ACC112 (cell line): ENCODE data around the gene PLEKHG1.

ENCODE experiments used
- H2AFZ ChIP-seq: fragments of 200-600 bp; sonication (generic); one replicate; pipeline ENCODE4 v1.6.0; 2017; ENCODE audit warnings: antibody characterized with exemption, low read length; ENCODE audit not compliant: unreplicated experiment
- H3K27ac ChIP-seq: fragments of 200-600 bp; sonication (generic); 2 replicates; pipeline ENCODE4 v1.5.1; 2014; ENCODE audit warnings: low read depth, mild to moderate bottlenecking, antibody characterized with exemption, low read length, moderate library complexity
- H3K27me3 ChIP-seq: fragments of 200-600 bp; sonication (generic); 2 replicates; pipeline ENCODE4 v1.6.1; 2014; ENCODE audit warnings: mild to moderate bottlenecking, antibody characterized with exemption, low read length, moderate library complexity, mixed read lengths; ENCODE audit not compliant: insufficient read depth
- H3K36me3 ChIP-seq: fragments of 200-600 bp; sonication (generic); 2 replicates; pipeline ENCODE4 v1.6.1; 2016; ENCODE audit warnings: mild to moderate bottlenecking, antibody characterized with exemption, low read length, moderate library complexity, mixed read lengths; ENCODE audit not compliant: insufficient read depth
- H3K4me1 ChIP-seq: fragments of 200-600 bp; sonication (generic); one replicate; pipeline ENCODE4 v1.6.1; 2016; ENCODE audit warnings: low read length, mixed read lengths; ENCODE audit not compliant: insufficient read depth, unreplicated experiment, control insufficient read depth
- H3K4me3 ChIP-seq: fragments of 200-600 bp; sonication (generic); 2 replicates; pipeline ENCODE4 v1.5.1; 2014; ENCODE audit warnings: mild to moderate bottlenecking, low read depth, low read length
- H3K79me2 ChIP-seq: fragments of 200-600 bp; sonication (generic); one replicate; pipeline ENCODE4 v1.6.0; 2016; ENCODE audit warnings: low read length; ENCODE audit not compliant: control insufficient read depth, unreplicated experiment, insufficient read depth

Gene PLEKHG1

GRCh38 chr6:150569161-150569560 lies 30.5 kb upstream of the PLEKHG1 start:
- H3K36me3 ChIP-seq: no peaks in the 10 kb centered on the region

DNA sequence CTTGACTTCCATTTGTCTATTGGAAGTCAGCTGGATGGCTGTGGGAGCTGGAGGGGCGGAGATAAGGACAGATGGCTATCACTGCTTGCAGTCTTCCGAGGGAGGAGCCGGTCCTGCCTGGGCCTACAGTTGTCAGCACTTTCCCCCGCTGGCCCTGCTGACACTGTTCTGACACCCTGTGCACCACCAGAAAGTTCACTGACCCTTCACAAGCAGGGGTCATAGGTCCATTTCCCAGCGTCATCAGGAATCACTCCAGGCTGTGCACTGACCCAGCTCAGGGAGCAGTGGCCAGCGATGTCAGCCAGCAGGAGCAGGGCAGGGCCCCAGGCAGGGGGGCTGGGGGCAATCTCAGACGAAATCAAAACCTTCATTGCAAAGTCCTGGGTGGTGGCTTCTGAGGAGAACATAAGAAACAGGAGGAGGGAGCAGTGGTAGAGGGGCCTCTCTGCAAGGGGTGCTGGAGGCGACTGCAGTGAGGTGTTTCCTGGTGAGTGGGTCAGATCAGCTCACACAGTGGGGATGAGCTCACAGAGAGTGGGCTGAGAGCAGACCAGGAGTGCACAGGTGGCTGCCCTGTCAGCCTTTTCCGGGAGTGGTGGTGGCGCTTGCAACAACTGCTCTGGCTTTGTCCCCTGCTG lies 26.5 kb upstream of the PLEKHG1 start:
- Histone ChIP-seq H3K36me3 (no peaks in the 10 kb centered on the region), H2AFZ (no peak overlapping the region), H3K4me1 (no peaks in the 10 kb centered on the region), H3K27ac (no peak overlapping the region), H3K79me2 (no peaks in the 10 kb centered on the region), H3K4me3 (no peak overlapping the region), H3K27me3 (peaks cover 52% of the 10 kb centered on the region)

More at GRCh38 chr6:150569161-150569560, 30.5 kb upstream of the PLEKHG1 start:
- Histone ChIP-seq H3K27ac (no peak overlapping the region), H3K79me2 (no peaks in the 10 kb centered on the region), H3K27me3 (peaks cover 65% of the 10 kb centered on the region), H3K4me1 (no peaks in the 10 kb centered on the region), H2AFZ (no peak overlapping the region), H3K4me3 (no peak overlapping the region)

GRCh38 chr6:150575836-150576235 lies 23.8 kb upstream of the PLEKHG1 start:
- Histone ChIP-seq H2AFZ (no peak overlapping the region), H3K36me3 (no peaks in the 10 kb centered on the region), H3K79me2 (no peaks in the 10 kb centered on the region), H3K4me3 (no peak overlapping the region), H3K27me3 (peaks cover 48% of the 10 kb centered on the region), H3K4me1 (no peaks in the 10 kb centered on the region), H3K27ac (no peak overlapping the region)

- Histone ChIP-seq H3K27ac (no peak overlapping the region), H3K36me3 (no peaks in the 10 kb centered on the region), H3K27me3 (peaks cover 40% of the 10 kb centered on the region), H3K4me1 (no peaks in the 10 kb centered on the region), H3K4me3 (no peak overlapping the region), H3K79me2 (no peaks in the 10 kb centered on the region), H2AFZ (no peak overlapping the region)
These were observed 22.9 kb upstream of the PLEKHG1 start for GRCh38 chr6:150576651-150577226.

DNA sequence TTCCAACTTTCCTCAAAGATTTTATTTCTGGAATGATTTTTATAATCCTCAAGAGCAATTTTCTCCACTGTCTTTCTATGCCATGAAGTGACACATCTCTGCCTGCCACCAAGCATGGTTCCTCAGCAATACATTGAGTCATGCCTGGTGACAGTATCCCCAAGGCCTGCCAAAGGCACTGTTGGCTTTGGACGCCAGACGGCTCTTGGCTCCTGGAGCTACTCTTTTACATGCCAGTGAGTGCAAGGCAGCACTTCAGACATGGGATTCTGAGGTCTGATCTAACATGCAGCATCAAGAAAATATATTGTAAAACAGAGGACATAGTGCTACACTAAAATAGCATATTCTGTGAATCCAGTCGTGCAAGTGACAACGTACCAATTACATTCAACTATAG lies 20.1 kb upstream of the PLEKHG1 start:
- no peak overlapping the region for H2AFZ ChIP-seq
- peaks cover 30% of the 10 kb centered on the region for H3K27me3 ChIP-seq
- no peak overlapping the region for H3K27ac ChIP-seq
- no peaks in the 10 kb centered on the region for H3K36me3 ChIP-seq
- H3K79me2 ChIP-seq: no peaks in the 10 kb centered on the region
- H3K4me1 ChIP-seq: peaks cover 2% of the 10 kb centered on the region
- no peak overlapping the region for H3K4me3 ChIP-seq

GRCh38 chr6:150580489-150580888 lies 19.2 kb upstream of the PLEKHG1 start:
- H3K79me2 ChIP-seq: no peaks in the 10 kb centered on the region
- H3K36me3 ChIP-seq: no peaks in the 10 kb centered on the region
- no peak overlapping the region for H3K27ac ChIP-seq
- no peak overlapping the region for H2AFZ ChIP-seq
- H3K4me1 ChIP-seq: peaks cover 2% of the 10 kb centered on the region
- H3K4me3 ChIP-seq: no peak overlapping the region
- peaks cover 30% of the 10 kb centered on the region for H3K27me3 ChIP-seq

- no peak overlapping the region for H3K4me3 ChIP-seq
- H3K4me1 ChIP-seq: peaks cover 2% of the 10 kb centered on the region
- no peak overlapping the region for H2AFZ ChIP-seq
- no peaks in the 10 kb centered on the region for H3K79me2 ChIP-seq
- H3K27ac ChIP-seq: no peak overlapping the region
- H3K27me3 ChIP-seq: peaks cover 27% of the 10 kb centered on the region
- H3K36me3 ChIP-seq: no peaks in the 10 kb centered on the region
These were observed 15.6 kb upstream of the PLEKHG1 start for GRCh38 chr6:150584065-150584464.

DNA sequence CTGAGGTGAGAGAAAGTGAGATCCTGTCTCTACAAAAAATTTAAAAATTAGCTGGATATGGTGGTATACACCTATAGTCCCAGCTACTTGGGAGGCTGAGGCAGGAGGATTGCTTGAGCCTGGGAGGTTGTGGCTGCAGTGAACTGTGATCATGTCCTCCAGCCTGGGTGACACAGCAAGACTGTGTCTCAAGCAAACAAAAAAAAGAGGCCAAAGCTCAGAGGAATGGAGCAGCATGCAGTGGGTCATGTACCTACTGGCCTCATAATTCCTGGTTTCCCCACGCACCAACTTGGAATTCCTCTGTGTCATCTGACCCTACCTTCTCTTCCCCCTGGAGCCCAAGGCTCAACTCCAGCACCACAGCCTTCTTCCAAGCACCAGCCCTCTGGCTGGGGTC lies 15.1 kb upstream of the PLEKHG1 start:
- Histone ChIP-seq H3K4me1 (peaks cover 2% of the 10 kb centered on the region), H2AFZ (no peak overlapping the region), H3K27me3 (peaks cover 24% of the 10 kb centered on the region), H3K27ac (no peak overlapping the region), H3K79me2 (no peaks in the 10 kb centered on the region), H3K36me3 (no peaks in the 10 kb centered on the region), H3K4me3 (no peak overlapping the region)

DNA sequence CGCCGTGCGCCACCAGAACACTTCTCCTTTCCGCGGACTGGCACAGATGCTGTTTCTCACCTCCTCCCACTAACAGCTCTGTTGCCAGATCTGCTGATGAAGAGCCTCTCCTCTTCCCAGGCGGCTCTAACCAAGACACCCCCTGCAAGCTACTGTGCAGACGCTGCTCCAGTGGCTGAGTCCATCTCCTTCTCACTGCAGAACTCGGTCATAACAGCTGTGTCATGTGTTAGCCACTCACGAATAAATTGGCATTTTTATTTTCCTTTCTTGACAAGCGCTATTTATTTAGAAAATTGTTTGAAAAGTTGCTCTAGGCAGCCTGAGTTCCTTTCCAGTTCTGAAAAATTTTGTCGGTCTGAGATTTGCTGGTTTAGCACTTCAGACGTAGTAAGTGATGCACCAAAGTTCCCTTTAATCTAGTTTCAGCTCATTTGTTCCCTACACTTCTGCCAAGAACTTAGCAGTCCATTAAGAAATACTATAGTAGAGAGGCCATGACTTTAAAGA lies 12.8 kb upstream of the PLEKHG1 start:
- Histone ChIP-seq H3K27me3 (peaks cover 43% of the 10 kb centered on the region), H2AFZ (no peak overlapping the region), H3K4me1 (peaks cover 1% of the 10 kb centered on the region), H3K79me2 (no peaks in the 10 kb centered on the region), H3K27ac (no peak overlapping the region), H3K36me3 (no peaks in the 10 kb centered on the region), H3K4me3 (no peak overlapping the region)

- Histone ChIP-seq H3K36me3 (no peaks in the 10 kb centered on the region), H3K27me3 (peaks cover 50% of the 10 kb centered on the region), H3K79me2 (no peaks in the 10 kb centered on the region), H2AFZ (no peak overlapping the region), H3K4me1 (no peaks in the 10 kb centered on the region), H3K4me3 (no peak overlapping the region), H3K27ac (no peak overlapping the region)
These were observed 12.0 kb upstream of the PLEKHG1 start for GRCh38 chr6:150587637-150588036.

- H3K4me1 ChIP-seq: no peaks in the 10 kb centered on the region
- H3K79me2 ChIP-seq: no peaks in the 10 kb centered on the region
- no peak overlapping the region for H3K27ac ChIP-seq
- no peak overlapping the region for H3K4me3 ChIP-seq
- H3K36me3 ChIP-seq: no peaks in the 10 kb centered on the region
- peaks cover 51% of the 10 kb centered on the region for H3K27me3 ChIP-seq
- H2AFZ ChIP-seq: no peak overlapping the region
These were observed 10.7 kb upstream of the PLEKHG1 start for GRCh38 chr6:150588888-150589499.
